ENCODE measurements around the gene ATP13A3. TPM values are rescaled to one million over a fixed set of nuclear protein-coding genes. Genes with fewer than 3 reads are reported as not detected.

ATP13A3 gene
- total RNA-seq, 1 donor from 2014 or later = 95.8 TPM

Other genes with a start within 250 kb of the ATP13A3 start
- not detected in 2 replicates for gene CPN2, start 135.7 kb downstream of the ATP13A3 start, total RNA-seq
- not detected in 2 replicates for gene LRRC15, start 117.3 kb downstream of the ATP13A3 start, total RNA-seq
- gene GP5, start 87.7 kb downstream of the ATP13A3 start, total RNA-seq = 1.0 and 1.1 TPM in 2 replicates
- gene TMEM44, start 146.4 kb upstream of the ATP13A3 start, total RNA-seq = 6.9 and 7.3 TPM in 2 replicates
- gene LSG1, start 185.2 kb upstream of the ATP13A3 start, total RNA-seq = 47.2 and 49.6 TPM in 2 replicates
- gene FAM43A, start 198.9 kb upstream of the ATP13A3 start, total RNA-seq = 2.4 and 2.5 TPM in 2 replicates